AML-193 (cell line): Measurements from ENCODE around the gene EIPR1.
A peak's percentile ranks its signal among the peaks of the same experiment; 100 is the strongest.

Experiments
- DNase-seq, 2 experiments: peaks; one replicate each; lab custom pipeline; 2025; lab: John Stamatoyannopoulos, UW

Gene EIPR1

DNA sequence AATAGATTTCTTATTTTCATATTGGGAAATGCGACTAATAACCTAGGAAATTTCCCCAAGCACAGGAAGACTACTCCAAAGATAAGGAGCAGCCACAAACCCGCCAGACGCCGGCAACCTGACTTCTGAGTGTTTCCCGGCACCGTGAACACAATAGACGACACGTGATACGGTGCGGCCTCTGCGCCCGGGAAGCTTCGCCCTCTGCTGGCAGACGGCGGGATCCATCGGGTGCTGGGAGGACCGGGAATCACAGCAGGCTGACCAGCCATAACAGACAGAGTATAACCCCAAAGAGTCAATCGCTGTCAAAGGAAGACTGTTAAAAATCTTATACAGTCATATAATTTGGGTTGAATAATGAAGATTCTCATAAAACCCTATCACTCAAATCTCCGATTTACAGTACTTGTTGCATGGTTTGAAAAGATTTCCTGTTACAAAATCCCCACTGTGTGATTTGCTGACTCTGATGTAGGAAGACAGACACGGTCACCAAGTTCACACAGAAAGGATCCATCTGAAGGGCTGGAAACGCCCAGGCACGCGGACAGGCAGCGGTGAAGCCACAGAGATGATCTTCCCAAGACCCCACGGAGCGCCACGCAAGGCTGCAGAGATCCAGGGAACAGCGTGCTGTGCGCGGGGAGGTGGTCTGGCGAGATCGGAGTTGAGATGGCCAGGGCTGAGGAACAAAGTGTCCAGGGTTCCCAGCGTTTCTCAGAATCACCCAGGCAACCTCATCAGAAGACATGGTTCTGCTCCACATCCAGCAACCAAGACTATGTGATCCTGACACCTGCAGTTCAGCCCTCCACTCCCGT lies 73.8 kb downstream of the EIPR1 start:
- DNase-seq, result peak; percentile 18 to 31

DNA sequence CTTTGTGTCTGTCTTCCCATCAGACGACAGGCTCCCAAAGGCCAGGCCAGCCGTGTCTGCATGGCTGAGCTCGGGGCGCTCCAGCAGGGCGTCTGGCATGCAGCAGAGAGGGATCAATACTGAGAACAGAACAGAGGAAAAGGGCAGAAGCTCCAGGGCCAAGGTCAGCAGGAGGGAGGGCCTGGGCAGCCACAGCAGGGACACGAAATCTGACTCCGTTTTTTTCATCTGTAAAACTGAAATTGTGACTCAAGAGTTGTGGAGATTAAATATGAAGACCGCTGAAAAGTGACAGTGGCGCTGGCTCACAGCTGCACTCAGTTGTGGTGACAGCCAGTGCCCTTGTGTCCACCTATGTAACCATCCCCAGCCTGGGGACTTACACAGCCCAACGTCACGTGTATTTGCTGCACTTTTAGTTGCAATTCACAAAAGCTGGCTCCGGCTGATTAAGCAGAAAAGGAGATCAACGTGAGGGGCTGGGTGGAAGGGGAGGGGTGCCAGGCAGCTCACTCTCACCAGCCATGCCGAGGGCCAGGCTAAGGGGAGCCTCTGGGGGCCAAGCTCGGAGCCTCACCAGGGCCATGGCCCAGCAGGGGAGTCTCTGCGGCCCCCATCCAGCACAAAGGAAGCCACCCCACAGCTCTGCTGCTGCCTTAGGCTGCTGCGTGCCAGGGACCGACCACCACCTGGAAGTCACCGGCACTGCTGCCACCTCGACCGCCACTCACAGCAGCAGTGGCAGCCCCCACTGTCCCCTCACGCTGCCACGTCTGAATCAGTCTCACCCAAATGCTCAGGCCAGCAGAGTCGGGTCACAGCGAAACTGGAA lies 74.7 kb downstream of the EIPR1 start:
- DNase-seq, result no peak

DNA sequence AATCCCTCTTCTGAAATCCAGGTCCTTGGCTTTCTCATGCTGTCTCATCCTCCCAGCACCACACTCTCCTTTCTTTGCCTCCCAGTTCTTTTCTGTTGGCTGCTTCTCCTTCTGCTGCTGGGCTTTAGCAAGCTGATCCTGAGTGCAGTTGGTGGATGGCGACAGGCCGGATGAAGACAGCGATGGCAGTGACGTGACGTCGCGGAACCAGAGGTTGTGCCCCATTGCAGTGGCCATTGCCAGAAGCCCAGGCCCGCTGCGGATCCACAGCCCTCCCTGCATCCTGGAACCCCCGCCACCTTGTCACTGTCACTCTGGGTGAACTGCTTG lies 75.2 kb downstream of the EIPR1 start:
- no peak for DNase-seq

GRCh38 chr2:3301001-3301400 lies 76.6 kb downstream of the EIPR1 start:
- DNase-seq, result no peak

DNA sequence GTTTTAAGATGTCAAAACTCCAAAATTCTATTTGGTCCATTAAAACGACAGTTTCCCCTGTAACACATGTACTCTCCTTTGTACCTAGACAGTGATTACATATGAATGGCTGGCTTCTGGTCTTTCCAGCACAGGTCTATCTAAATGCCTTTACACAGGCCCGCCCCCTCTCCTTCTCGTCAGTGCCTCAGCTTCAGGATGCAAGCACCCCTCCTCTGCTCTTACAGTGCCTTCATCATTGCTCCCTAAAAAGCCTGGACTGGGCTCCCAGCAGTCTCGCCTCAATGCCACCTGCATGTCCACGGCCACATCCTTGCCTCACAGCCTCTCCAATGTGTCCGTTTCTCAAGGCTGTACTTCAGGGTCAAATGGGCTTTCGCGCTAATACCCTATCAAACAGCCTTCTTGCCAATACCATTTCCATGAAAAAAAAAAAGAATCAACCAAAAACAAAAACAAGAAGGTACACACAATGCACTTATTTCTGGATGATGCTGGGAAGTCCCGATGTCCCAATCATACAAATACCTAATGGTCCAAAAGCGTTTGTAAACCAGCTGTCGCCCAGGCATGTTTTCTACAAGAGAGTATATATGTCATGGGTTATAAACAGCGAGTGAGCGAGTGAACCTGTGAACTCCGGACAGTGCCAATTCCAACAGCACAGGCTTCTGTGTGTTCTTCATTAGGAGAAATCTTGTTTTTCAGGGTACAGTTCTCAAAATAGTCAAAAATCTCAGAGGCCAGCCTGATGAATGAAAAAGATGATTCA lies 77.2 kb downstream of the EIPR1 start:
- DNase-seq, result no peak

DNA sequence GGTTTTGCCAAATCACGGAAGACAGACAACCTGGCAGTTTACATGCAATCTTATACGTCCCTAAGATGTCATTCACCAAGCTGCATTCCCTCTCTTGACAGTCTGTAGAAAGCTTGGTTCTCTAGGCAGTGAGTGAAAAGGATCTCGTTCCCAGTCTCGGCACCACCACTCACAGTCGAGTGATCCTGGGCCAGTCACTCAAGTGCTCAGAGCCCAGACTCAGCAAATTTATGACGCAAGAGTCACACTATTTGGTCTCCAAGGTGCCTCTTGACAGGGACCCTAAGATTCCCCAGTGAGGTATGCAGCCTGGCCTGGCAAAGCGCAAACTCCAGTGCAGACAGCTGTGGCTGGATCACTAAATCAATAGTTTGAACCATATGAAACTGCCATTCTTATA lies 77.9 kb downstream of the EIPR1 start:
- DNase-seq, result no peak

- DNase-seq, result no peak
Measured at GRCh38 chr2:3299130-3299529, 78.5 kb downstream of the EIPR1 start.

DNA sequence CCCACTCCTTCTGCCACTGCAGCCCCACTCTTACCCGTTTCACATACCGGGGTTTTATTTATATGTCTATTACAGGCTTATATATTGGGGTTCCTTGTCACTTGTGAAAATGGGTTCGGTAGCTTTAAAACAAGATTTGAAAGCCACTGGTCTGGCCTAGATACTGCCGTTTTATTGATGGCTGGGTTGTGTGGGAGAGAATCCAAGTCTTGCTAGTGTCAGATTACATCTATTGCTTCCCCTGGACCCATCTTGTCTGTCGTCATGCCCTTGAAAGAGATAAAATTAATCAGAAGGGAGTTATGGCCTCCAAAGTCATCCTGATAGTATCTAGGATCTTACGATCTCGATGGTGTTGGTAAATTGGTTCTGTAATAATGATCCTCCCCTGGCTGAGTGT lies 79.4 kb downstream of the EIPR1 start:
- DNase-seq, result no peak

DNA sequence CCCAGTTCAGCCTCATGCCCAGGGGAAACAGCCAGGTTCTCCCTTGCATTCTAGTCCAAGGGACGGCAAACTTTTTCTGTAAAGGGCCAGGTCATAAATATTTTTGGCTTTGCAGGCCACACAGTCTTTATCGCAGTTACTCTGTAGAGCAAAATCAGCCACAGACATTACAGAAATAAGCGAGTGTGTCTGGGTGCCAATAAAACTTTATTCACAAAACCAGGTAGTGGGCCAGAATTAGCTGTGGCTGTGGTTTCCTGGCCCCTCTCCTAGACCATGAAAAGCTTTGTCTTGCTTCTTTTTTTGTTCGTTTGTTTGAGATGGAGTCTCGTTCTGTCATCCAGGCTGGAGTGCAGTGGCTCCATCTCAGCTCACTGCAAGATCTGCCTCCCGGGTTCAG lies 80.1 kb downstream of the EIPR1 start:
- no peak for DNase-seq

- no peak for DNase-seq
Measured at GRCh38 chr2:3296182-3296972, 81.2 kb downstream of the EIPR1 start.

- no peak for DNase-seq
Measured at GRCh38 chr2:3294493-3294892, 83.1 kb downstream of the EIPR1 start.

GRCh38 chr2:3294069-3294468 lies 83.5 kb downstream of the EIPR1 start:
- DNase-seq, result no peak

DNA sequence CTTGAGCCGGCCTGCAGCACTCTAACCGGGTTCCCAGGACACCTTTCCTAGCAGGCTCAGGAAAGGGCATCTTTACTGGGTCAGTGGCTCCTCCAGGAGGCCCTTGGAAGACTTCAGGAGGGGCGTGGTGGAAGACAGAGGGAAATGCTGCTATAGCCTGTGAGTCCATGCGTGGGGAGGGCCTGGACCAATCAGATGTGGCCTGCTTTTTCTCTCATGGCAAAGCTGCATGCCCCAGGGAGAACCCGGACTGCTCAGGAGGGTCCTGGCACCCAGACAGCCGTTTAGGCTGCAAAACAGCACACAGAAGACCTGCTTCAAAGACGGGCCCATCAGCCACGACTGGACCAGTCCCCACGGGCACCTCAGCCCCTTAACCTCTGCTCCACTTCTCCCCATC lies 84.4 kb downstream of the EIPR1 start:
- DNase-seq, result no peak

DNA sequence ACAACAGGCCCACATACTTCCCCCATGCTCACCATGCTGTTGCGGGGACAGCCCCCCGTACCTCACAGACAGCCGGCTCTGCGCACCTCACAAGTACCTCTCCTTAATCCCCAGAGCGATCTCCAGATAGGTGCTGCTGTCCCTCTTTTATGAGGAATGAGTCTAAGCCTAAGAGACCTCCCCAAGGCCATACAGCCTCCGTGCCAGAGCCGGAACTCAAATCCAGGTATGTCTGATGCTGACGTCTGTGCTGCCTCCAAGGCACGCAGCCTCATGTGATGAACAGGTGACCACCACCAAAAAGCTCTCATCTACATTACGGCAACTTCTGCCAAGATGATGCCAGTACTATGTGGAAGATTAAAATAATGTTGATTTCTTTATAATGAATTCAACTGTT lies 85.2 kb downstream of the EIPR1 start:
- no peak for DNase-seq

- no peak for DNase-seq
Measured at GRCh38 chr2:3291750-3292149, 85.9 kb downstream of the EIPR1 start.

- no peak for DNase-seq
Measured at GRCh38 chr2:3291113-3291512, 86.5 kb downstream of the EIPR1 start.

GRCh38 chr2:3290655-3291054 lies 87.0 kb downstream of the EIPR1 start:
- DNase-seq, result no peak

DNA sequence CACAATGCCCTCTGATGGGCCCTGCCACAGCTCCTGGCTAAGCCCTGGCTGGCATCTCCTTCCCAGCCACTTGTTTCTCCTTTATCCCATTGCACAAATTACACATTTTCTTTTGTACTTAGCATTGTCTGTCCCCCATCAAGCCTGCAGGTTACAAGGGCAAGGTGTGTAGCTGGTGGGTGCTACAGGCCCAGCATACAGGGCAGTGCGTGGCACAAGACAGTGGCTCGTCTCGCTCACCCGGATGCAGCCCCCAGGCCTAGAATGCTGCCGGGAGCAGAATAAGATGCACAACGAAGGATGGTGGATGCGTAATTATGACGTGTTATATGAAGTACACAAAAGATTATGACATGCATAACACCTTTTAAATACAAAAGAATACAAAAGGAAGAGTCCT lies 87.6 kb downstream of the EIPR1 start:
- no peak for DNase-seq

- DNase-seq, result no peak
Measured at GRCh38 chr2:3289526-3289925, 88.1 kb downstream of the EIPR1 start.

DNA sequence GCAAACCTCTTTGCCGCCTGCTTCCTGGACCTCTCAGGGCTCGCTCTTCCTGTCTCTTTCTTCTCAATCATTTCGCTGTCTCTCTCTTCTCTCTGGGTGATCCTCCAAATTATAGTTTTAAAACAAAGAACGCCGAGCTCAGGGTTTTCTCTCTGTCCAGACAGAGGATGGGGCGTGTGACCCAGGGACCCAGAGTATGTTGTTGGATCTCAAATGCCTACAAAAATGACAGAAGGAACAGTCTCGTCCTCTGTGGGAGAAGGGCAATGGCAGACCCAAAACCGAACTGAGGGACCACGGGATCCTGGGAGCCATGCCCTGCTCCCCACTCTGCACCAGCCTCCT lies 88.5 kb downstream of the EIPR1 start:
- DNase-seq, result no peak

DNA sequence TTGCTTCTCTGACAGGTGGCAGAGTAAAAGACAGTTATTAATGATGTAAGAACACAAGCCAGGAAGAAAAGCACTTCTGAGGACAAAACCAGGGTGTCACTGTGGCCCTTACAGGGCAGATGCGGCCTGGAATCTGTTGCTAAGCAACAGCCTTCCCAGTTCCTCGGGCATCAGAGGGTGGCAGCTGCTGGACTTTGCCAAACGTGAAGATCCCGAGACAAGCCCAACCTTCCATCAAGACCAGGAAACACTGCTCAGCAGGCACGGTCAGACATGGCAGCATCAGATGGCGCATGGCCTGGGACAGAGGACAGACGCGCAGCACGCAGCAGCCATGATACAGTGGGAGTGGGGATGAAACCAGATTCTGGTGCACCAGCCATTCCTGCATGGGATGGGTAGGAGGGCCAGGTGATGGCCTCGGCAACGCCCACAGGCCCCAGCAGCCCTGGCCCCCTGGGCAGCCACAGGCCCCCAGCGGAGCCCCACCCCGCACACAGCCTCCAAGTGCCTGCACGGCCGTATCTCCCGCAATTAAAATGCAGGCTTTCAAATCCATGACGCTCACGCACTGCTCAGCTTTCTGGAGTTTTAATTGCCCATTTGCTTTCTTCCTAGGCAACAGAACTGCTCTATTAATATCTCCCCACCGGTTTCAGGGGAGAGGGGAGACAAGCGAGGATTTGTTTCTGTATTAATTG lies 89.0 kb downstream of the EIPR1 start:
- no peak for DNase-seq
